Mesendoderm (in vitro differentiated cells): Measurements from ENCODE around the gene CARNS1. TPM values are rescaled to one million over a fixed set of nuclear protein-coding genes. Genes with fewer than 3 reads are reported as not detected.
A peak's percentile ranks its signal among the peaks of the same experiment; 100 is the strongest.

Experiments
- DNase-seq: peaks from one replicate; pipeline ENCODE4 v3.0.0; 2013
- H2AK5ac ChIP-seq: 2 replicates; pipeline ENCODE4 v1.6.1; 2013; ENCODE audit warnings: low read length, inconsistent platforms
- H2BK120ac ChIP-seq: 2 replicates; pipeline ENCODE4 v1.6.1; 2013; ENCODE audit warnings: low read depth, mild to moderate bottlenecking, low read length, moderate library complexity, mixed read lengths
- H2BK15ac ChIP-seq: replicated peaks from 2 replicates; pipeline ENCODE4 v1.6.1; 2013; ENCODE audit warnings: low read depth, mild to moderate bottlenecking, moderate library complexity
- H2BK5ac ChIP-seq: 2 replicates; pipeline ENCODE4 v1.6.1; 2013; ENCODE audit warnings: low read length, inconsistent platforms
- H3K18ac ChIP-seq: 2 replicates; pipeline ENCODE4 v1.6.1; 2013; ENCODE audit warnings: mild to moderate bottlenecking, low read length, mixed read lengths
- H3K23ac ChIP-seq: one replicate; pipeline ENCODE4 v1.6.1; 2013; ENCODE audit warnings: low read length
- H3K27ac ChIP-seq: 2 replicates; pipeline ENCODE4 v1.5.1; 2013; ENCODE audit warnings: low read depth, mild to moderate bottlenecking, inconsistent platforms, low read length, moderate library complexity
- H3K27me3 ChIP-seq: 2 replicates; pipeline ENCODE4 v1.6.1; 2013; ENCODE audit warnings: low read length, control low read depth, mild to moderate bottlenecking, inconsistent platforms; ENCODE audit not compliant: insufficient read depth, poor library complexity
- H3K36me3 ChIP-seq: 2 replicates; pipeline ENCODE4 v1.6.1; 2013; ENCODE audit warnings: low read length, inconsistent platforms; ENCODE audit not compliant: control insufficient read depth, insufficient read depth
- H3K4ac ChIP-seq: one replicate; pipeline ENCODE4 v1.6.1; 2013; ENCODE audit warnings: low read depth, mild to moderate bottlenecking, low read length, moderate library complexity
- H3K4me1 ChIP-seq: 2 replicates; pipeline ENCODE4 v1.6.1; 2013; ENCODE audit warnings: low read depth, low read length, inconsistent platforms; ENCODE audit not compliant: control insufficient read depth
- H3K4me2 ChIP-seq: 2 replicates; pipeline ENCODE4 v1.6.1; 2013; ENCODE audit warnings: low read length
- H3K4me3 ChIP-seq: 2 replicates; pipeline ENCODE4 v1.5.1; 2013; ENCODE audit warnings: mild to moderate bottlenecking, low read length
- H3K56ac ChIP-seq: one replicate; pipeline ENCODE4 v1.6.1; 2013; ENCODE audit warnings: low read length
- H3K79me1 ChIP-seq: 2 replicates; pipeline ENCODE4 v1.6.1; 2013; ENCODE audit warnings: low read length, inconsistent platforms
- H3K79me2 ChIP-seq: 2 replicates; pipeline ENCODE4 v1.6.1; 2013; ENCODE audit warnings: mild to moderate bottlenecking, low read length; ENCODE audit not compliant: control insufficient read depth, insufficient read depth
- H3K9ac ChIP-seq: 2 replicates; pipeline ENCODE4 v1.6.1; 2013; ENCODE audit warnings: low read length, inconsistent platforms
- H4K5ac ChIP-seq: one replicate; pipeline ENCODE4 v1.6.1; 2013; ENCODE audit warnings: low read length
- H4K8ac ChIP-seq: one replicate; pipeline ENCODE4 v1.6.1; 2013; ENCODE audit warnings: low read depth, mild to moderate bottlenecking, control low read depth, low read length, moderate library complexity
- WGBS: extraction: QIAGEN DNeasy Blood & Tissue Kit; methylation state at CpG from one replicate; pipeline ENCODE4 v1.1.7; 2013; ENCODE audit warnings: low lambda C conversion rate, missing lambda C conversion rate; ENCODE audit not compliant: insufficient coverage; ENCODE audit errors: extremely low coverage; 5-methylcytosine and 5-hydroxymethylcytosine counted together
- polyA plus RNA-seq, 2 experiments: library from polyadenylated mRNA; stranded (reverse); fragments of 200-250 nt; gene quantifications; one replicate each; pipeline ENCODE4 v1.2.3, GENCODE V29; 2013

CARNS1 gene
- polyA plus RNA-seq (2013, experiment 1 of 2): 0.14 TPM
- polyA plus RNA-seq (2013, experiment 2 of 2): 0.18 TPM

GRCh38 chr11:67415501-67416304 is at the start of gene CARNS1:
TSS of gene CARNS1 (plus strand) at chr11:67415678. CDS start at chr11:67416200, 522 bp downstream.
- Histone ChIP-seq H4K5ac (no peak within 1 kb of the TSS), H3K27ac (no peak within 1 kb of the TSS), H3K23ac (no peak within 1 kb of the TSS), H4K8ac (no peak within 1 kb of the TSS), H2BK5ac (no peak within 1 kb of the TSS), H3K4me3 (no peak within 1 kb of the TSS), H3K27me3 (no peaks in the 10 kb centered on the region), H3K9ac (peak within 1 kb of the TSS; percentile 32), H2AK5ac (no peak within 1 kb of the TSS), H3K36me3 (no peaks in the 10 kb centered on the region), H3K79me1 (no peaks in the 10 kb centered on the region), H3K79me2 (no peaks in the 10 kb centered on the region), H3K4me2 (peak within 1 kb of the TSS; percentile 28), H3K4me1 (no peaks in the 10 kb centered on the region), H2BK120ac (no peak within 1 kb of the TSS), H3K18ac (peak within 1 kb of the TSS; percentile 52), H3K56ac (peak within 1 kb of the TSS; percentile 45), H2BK15ac (no peak within 1 kb of the TSS), H3K4ac (no peak within 1 kb of the TSS)
- peak; percentile 45 for DNase-seq
- no CpG with 5 or more reads among the region's 67 CpGs for WGBS

GRCh38 chr11:67365736-67366444 is 49.6 kb upstream of the CARNS1 start:
- H3K56ac ChIP-seq: peak overlapping the region; percentile 58
- H3K79me1 ChIP-seq: no peaks in the 10 kb centered on the region
- no peak overlapping the region for H3K23ac ChIP-seq
- no peak overlapping the region for H2BK120ac ChIP-seq
- H3K27ac ChIP-seq: no peak overlapping the region
- no peak overlapping the region for H2BK15ac ChIP-seq
- no peak overlapping the region for H3K9ac ChIP-seq
- no peak overlapping the region for H3K18ac ChIP-seq
- no peak overlapping the region for H3K4ac ChIP-seq
- no peaks in the 10 kb centered on the region for H3K79me2 ChIP-seq
- no peak overlapping the region for H2AK5ac ChIP-seq
- DNase-seq: no peak
- WGBS: no CpG with 5 or more reads among the region's 14 CpGs
- no peak overlapping the region for H4K8ac ChIP-seq
- no peak overlapping the region for H3K4me2 ChIP-seq
- H3K4me1 ChIP-seq: no peaks in the 10 kb centered on the region
- H3K27me3 ChIP-seq: no peaks in the 10 kb centered on the region
- H2BK5ac ChIP-seq: no peak overlapping the region
- no peaks in the 10 kb centered on the region for H3K36me3 ChIP-seq
- H3K4me3 ChIP-seq: no peak overlapping the region
- no peak overlapping the region for H4K5ac ChIP-seq

- Histone ChIP-seq H3K27ac (no peak overlapping the region), H3K4me3 (no peak overlapping the region)
- WGBS: no CpG with 5 or more reads among the region's 8 CpGs
Observed at GRCh38 chr11:67366546-67366945, 48.9 kb upstream of the CARNS1 start.

GRCh38 chr11:67366961-67367760 is 48.3 kb upstream of the CARNS1 start:
- no peak for DNase-seq
- H3K4me2 ChIP-seq: no peak overlapping the region
- no peak overlapping the region for H2BK120ac ChIP-seq
- no peak overlapping the region for H2BK15ac ChIP-seq
- no peak overlapping the region for H3K18ac ChIP-seq
- no peak overlapping the region for H4K5ac ChIP-seq
- no peak overlapping the region for H4K8ac ChIP-seq
- H3K27me3 ChIP-seq: no peaks in the 10 kb centered on the region
- H3K4ac ChIP-seq: no peak overlapping the region
- H3K4me1 ChIP-seq: peaks cover 5% of the 10 kb centered on the region
- H3K56ac ChIP-seq: no peak overlapping the region
- H3K23ac ChIP-seq: no peak overlapping the region
- H3K27ac ChIP-seq: no peak overlapping the region
- H3K4me3 ChIP-seq: no peak overlapping the region
- H3K79me1 ChIP-seq: no peaks in the 10 kb centered on the region
- H2BK5ac ChIP-seq: no peak overlapping the region
- H3K9ac ChIP-seq: no peak overlapping the region
- no peak overlapping the region for H2AK5ac ChIP-seq
- no peaks in the 10 kb centered on the region for H3K79me2 ChIP-seq
- WGBS: no CpG with 5 or more reads among the region's 25 CpGs
- no peaks in the 10 kb centered on the region for H3K36me3 ChIP-seq

More at GRCh38 chr11:67366546-67366945, 48.9 kb upstream of the CARNS1 start:
- no peaks in the 10 kb centered on the region for H3K79me2 ChIP-seq
- H2BK120ac ChIP-seq: no peak overlapping the region
- DNase-seq: no peak
- H4K8ac ChIP-seq: no peak overlapping the region
- H2BK15ac ChIP-seq: no peak overlapping the region
- H2AK5ac ChIP-seq: no peak overlapping the region
- H3K9ac ChIP-seq: no peak overlapping the region
- no peaks in the 10 kb centered on the region for H3K27me3 ChIP-seq
- no peak overlapping the region for H3K23ac ChIP-seq
- peak overlapping the region; percentile 58 for H3K56ac ChIP-seq
- no peak overlapping the region for H4K5ac ChIP-seq
- no peak overlapping the region for H3K18ac ChIP-seq
- H3K36me3 ChIP-seq: no peaks in the 10 kb centered on the region
- H3K4me1 ChIP-seq: peaks cover under 1% of the 10 kb centered on the region
- no peak overlapping the region for H3K4ac ChIP-seq
- no peaks in the 10 kb centered on the region for H3K79me1 ChIP-seq
- no peak overlapping the region for H2BK5ac ChIP-seq
- H3K4me2 ChIP-seq: no peak overlapping the region

GRCh38 chr11:67367761-67368227 is 47.7 kb upstream of the CARNS1 start:
- H3K79me1 ChIP-seq: no peaks in the 10 kb centered on the region
- no peak overlapping the region for H2BK120ac ChIP-seq
- no peak overlapping the region for H2BK5ac ChIP-seq
- H2AK5ac ChIP-seq: no peak overlapping the region
- no peak overlapping the region for H2BK15ac ChIP-seq
- no CpG with 5 or more reads among the region's 7 CpGs for WGBS
- no peak overlapping the region for H3K4ac ChIP-seq
- H3K9ac ChIP-seq: no peak overlapping the region
- no peak overlapping the region for H3K27ac ChIP-seq
- H3K79me2 ChIP-seq: no peaks in the 10 kb centered on the region
- H3K23ac ChIP-seq: no peak overlapping the region
- H4K5ac ChIP-seq: no peak overlapping the region
- no peak overlapping the region for H3K4me2 ChIP-seq
- no peak overlapping the region for H3K18ac ChIP-seq
- no peak overlapping the region for H4K8ac ChIP-seq
- no peaks in the 10 kb centered on the region for H3K36me3 ChIP-seq
- no peaks in the 10 kb centered on the region for H3K27me3 ChIP-seq
- H3K4me1 ChIP-seq: peaks cover 5% of the 10 kb centered on the region
- DNase-seq: no peak
- H3K56ac ChIP-seq: no peak overlapping the region
- no peak overlapping the region for H3K4me3 ChIP-seq
